Esophagus (tissue), 2 donors: ENCODE results near the gene LY86. TPM values are rescaled to one million over a fixed set of nuclear protein-coding genes. Genes with fewer than 3 reads are reported as not detected.

ENCODE experiments used
- H3K27ac ChIP-seq, 2 donors: one replicate each; pipeline ENCODE4 v1.5.1; 2013; ENCODE audit warnings: low read depth in 2 of 2, mild to moderate bottlenecking in 2 of 2, inconsistent platforms in 1 of 2, low read length in 1 of 2, moderate library complexity in 1 of 2
- H3K27me3 ChIP-seq, 2 donors: one replicate each; pipeline ENCODE4 v1.6.1; 2013; ENCODE audit warnings: low read length in 2 of 2, control low read depth in 1 of 2, mild to moderate bottlenecking in 1 of 2; ENCODE audit not compliant: insufficient read depth in 2 of 2, control insufficient read depth in 1 of 2
- H3K36me3 ChIP-seq, 2 donors: one replicate each; pipeline ENCODE4 v1.6.1; 2013; ENCODE audit warnings: low read length in 1 of 2; ENCODE audit not compliant: control insufficient read depth in 2 of 2, insufficient read depth in 2 of 2
- H3K4me1 ChIP-seq, 2 donors: one replicate each; pipeline ENCODE4 v1.6.1; 2013; ENCODE audit warnings: low read length in 1 of 2; ENCODE audit not compliant: control insufficient read depth in 2 of 2, insufficient read depth in 2 of 2
- H3K4me3 ChIP-seq, 2 donors: one replicate each; pipeline ENCODE4 v1.5.1; 2013; ENCODE audit warnings: low read length in 2 of 2, mild to moderate bottlenecking in 2 of 2, low read depth in 1 of 2, moderate library complexity in 1 of 2
- H3K9me3 ChIP-seq, 2 donors: one replicate each; pipeline ENCODE4 v1.6.1; 2013; ENCODE audit warnings: mild to moderate bottlenecking in 2 of 2, low read depth in 1 of 2, low read length in 1 of 2, moderate library complexity in 1 of 2; ENCODE audit not compliant: control insufficient read depth in 2 of 2, insufficient read depth in 1 of 2
- WGBS, 2 donors: extraction: QIAGEN DNeasy Blood & Tissue Kit; methylation state at CpG; one replicate each; pipeline ENCODE4 v1.1.7; 2013; 5-methylcytosine and 5-hydroxymethylcytosine counted together
- polyA plus RNA-seq, 2 donors: library from polyadenylated mRNA; stranded (reverse); fragments of 200-250 nt; gene quantifications; one replicate each; pipeline ENCODE4 v1.2.3, GENCODE V29; 2013
- donor health status: healthy with polysubstance abuse.
- donor health status: Bipolar disorder and iron deficiency.

The LY86 gene
- polyA plus RNA-seq, 2 donors = 0.51 to 0.55 TPM

DNA sequence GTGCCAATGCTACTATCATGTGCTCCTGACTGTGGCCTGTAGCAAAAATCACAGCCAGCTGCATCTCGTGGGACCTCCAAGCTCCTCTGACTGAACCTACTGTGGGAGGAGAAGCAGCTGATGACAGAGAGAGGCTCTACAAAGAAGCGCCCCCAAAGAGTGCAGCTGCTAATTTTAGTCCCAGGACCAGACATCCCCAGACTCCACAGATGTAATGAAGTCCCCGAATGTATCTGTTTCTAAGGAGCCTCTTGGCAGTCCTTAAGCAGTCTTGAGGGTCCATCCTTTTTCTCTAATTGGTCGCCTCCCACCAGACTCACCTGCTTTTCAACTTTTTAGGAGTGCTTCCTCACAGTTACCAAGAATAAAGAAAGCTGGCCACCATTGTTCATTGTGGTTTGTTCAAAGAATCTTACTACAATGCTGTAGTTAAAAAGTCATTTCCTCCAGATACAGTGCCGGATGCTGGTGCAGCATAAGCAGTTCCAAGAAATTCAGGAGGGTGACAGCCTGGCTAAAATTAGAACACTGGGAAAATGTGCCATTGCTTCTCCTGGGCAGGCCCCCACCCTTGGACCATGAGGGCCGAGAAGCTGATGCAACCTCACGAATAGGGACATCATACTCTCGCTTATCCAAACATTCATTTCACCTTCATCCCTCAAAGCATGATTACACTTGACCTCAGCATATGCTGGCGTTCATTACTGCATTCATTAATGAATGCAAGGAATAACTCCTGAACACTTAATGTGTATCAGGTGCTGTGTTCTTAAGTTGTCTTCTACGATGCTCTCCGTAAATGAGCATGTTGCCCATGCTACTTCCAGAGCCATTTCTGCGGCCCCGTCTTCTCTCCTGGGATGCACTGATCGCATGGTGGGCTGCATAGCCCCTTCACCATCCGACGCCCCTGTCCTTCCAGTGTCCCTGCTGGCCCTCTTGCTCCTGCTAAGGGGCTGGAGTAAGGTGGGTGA lies 66.4 kb downstream of the LY86 start:
- H3K4me1 ChIP-seq = no peaks in the 10 kb centered on the region
- H3K36me3 ChIP-seq = no peaks in the 10 kb centered on the region
- WGBS, 2 donors = 73 to 77% methylated on average over 16 of the region's 16 CpGs
- no peaks in the 10 kb centered on the region for H3K9me3 ChIP-seq
- no peak overlapping the region for H3K4me3 ChIP-seq
- peak overlapping the region in 1 of 2 donors; percentile 19 for H3K27ac ChIP-seq
- H3K27me3 ChIP-seq = no peaks in the 10 kb centered on the region

DNA sequence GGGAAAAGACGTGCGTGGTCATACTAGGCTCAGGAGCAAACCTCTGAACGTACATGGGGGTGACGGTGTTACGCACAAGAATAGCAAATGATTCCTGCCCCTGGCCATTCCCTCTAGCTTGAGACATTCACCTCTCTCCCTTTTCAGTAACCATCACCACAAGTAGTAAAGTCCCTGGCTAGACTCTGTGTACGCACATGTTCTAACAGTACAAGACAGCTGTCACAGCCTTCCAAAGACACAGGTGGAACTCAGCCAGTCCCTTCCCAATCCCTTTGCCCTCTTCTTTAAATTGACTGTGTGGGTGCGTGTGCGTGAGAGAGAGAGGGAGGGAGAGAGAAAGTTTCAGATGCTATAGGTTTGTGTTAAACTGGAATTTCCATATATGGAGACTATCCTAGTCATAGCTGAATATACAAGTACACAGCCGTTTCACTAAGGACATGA lies 67.3 kb downstream of the LY86 start:
- no peaks in the 10 kb centered on the region for H3K4me1 ChIP-seq
- H3K36me3 ChIP-seq = no peaks in the 10 kb centered on the region
- 82 to 84% methylated on average over 9 of the region's 9 CpGs for WGBS, 2 donors
- H3K27me3 ChIP-seq = no peaks in the 10 kb centered on the region
- no peaks in the 10 kb centered on the region for H3K9me3 ChIP-seq
- no peak overlapping the region for H3K4me3 ChIP-seq
- H3K27ac ChIP-seq = no peak overlapping the region

DNA sequence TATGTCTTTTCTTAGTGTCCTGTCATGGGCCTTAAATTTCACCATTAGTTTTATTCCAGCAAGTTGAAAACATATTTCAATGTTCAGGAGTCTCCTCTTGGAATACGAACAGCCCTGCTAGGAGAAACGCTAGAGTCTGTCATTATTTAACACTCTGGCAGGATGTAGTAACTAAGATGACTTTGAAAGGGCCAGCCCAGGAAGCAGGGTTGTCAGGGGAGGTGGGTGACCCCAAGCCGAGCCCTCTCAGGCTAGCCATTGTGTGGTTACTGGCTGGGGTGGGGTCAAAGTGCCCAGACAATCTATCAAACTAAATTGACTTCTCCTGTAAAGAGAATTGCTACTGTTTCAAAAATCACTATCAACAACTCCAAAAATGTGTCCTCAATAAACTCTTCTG lies 67.8 kb downstream of the LY86 start:
- Histone ChIP-seq H3K27ac (no peak overlapping the region), H3K36me3 (no peaks in the 10 kb centered on the region)
- 55 to 56% methylated on average over 3 of the region's 3 CpGs for WGBS, 2 donors

DNA sequence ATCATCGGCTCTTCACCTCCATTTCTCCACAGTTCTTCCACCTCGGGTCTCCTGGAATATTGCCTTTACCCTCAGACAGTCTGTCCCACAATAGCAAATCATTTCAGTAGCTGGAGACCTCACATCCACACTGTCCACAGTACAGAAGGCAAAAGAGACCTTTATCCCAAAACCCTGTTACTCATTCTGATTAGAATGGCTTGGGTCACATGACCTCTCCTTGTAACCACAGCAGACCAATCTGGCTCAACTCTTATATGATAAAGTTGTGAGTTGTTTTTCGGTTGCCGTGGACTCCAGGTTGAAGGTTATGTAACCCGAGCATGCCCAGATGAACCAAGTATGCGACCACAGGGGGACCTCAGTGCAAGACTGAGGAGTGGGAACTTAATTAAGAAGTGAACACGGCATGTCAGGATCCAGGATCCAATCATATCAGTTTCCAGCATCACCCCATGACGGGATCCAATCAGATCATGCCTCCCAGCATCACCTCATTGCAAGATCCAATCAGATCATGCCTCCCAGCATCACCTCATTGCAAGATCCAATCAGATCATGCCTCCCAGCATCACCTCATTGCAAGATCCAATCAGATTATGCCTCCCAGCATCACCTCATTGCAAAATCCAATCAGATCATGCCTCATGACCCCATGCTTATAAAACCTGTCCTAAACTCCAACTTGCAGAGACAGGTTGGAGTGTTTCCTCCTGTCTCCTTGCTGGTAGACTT lies 68.7 kb downstream of the LY86 start:
- WGBS, 2 donors = 91 to 92% methylated on average over 8 of the region's 8 CpGs
- Histone ChIP-seq H3K4me3 (no peak overlapping the region), H3K27me3 (no peaks in the 10 kb centered on the region), H3K9me3 (no peaks in the 10 kb centered on the region), H3K4me1 (peaks cover 0 to 4% of the 10 kb centered on the region in 2 donors), H3K27ac (no peak overlapping the region), H3K36me3 (no peaks in the 10 kb centered on the region)

More for the DNA sequence above, 67.8 kb downstream of the LY86 start:
- no peaks in the 10 kb centered on the region for H3K27me3 ChIP-seq
- H3K9me3 ChIP-seq = no peaks in the 10 kb centered on the region
- H3K4me1 ChIP-seq = no peaks in the 10 kb centered on the region
- no peak overlapping the region for H3K4me3 ChIP-seq

DNA sequence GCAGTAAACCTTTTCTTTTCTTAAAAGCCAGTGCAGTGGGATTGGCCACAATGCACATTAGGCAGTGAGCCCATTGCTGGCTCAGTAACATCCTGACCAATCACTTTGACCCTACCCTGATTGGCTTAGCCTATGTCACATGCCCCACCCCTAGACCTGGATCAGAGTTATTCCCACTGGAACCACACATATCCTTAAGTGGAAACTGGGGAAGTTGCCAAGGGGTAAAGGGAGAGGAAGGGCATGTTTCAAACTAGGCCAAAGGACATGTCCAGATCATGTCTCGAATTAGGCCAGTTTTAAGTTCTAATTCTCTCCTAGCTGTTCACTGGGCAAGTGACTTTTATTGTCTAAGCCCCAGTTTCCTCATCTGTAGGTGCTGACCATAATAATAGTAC lies 69.3 kb downstream of the LY86 start:
- Histone ChIP-seq H3K27me3 (no peaks in the 10 kb centered on the region), H3K27ac (no peak overlapping the region), H3K4me1 (peaks cover 0 to 4% of the 10 kb centered on the region in 2 donors), H3K36me3 (no peaks in the 10 kb centered on the region), H3K9me3 (no peaks in the 10 kb centered on the region), H3K4me3 (no peak overlapping the region)
- 85 to 91% methylated on average over 1 of the region's 1 CpG for WGBS, 2 donors

DNA sequence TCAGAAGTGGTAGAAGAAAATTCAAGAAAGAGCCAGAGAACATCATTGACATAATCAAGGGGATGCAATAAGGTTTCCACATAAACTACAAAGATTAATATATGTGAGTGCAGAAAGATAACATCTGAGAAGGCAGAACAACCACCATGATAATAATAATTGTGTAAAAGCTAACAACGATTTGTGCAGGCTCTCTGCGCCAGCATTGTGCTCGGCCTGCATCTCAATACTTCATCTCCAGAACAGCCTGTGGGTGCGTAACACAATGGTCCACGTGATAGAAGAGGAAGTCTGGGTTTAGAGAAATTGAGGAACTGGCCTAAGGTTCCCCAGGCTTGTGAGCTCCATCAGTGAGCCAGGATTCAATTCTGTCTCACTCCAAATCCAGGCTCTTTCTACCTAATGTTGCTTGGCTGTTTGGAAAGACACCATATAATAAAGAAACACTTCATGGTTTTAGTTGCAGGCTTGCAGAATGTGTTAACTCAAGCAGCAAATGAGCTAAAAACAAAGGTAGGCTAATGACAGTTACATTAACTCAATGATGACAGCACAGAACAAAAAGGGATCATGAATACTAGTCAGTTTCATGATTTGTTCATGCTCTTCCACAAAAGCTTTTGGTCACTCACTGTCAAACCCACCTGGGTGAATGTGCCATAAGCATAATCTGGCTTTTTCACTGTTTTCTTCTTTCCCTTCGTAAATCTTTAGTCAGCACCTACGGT lies 71.2 kb downstream of the LY86 start:
- no peak overlapping the region for H3K27ac ChIP-seq
- H3K9me3 ChIP-seq = no peaks in the 10 kb centered on the region
- WGBS, 2 donors = 72 to 73% methylated on average over 7 of the region's 7 CpGs
- H3K36me3 ChIP-seq = no peaks in the 10 kb centered on the region
- no peaks in the 10 kb centered on the region for H3K27me3 ChIP-seq
- peaks cover 0 to 4% of the 10 kb centered on the region in 2 donors for H3K4me1 ChIP-seq
- H3K4me3 ChIP-seq = no peak overlapping the region

DNA sequence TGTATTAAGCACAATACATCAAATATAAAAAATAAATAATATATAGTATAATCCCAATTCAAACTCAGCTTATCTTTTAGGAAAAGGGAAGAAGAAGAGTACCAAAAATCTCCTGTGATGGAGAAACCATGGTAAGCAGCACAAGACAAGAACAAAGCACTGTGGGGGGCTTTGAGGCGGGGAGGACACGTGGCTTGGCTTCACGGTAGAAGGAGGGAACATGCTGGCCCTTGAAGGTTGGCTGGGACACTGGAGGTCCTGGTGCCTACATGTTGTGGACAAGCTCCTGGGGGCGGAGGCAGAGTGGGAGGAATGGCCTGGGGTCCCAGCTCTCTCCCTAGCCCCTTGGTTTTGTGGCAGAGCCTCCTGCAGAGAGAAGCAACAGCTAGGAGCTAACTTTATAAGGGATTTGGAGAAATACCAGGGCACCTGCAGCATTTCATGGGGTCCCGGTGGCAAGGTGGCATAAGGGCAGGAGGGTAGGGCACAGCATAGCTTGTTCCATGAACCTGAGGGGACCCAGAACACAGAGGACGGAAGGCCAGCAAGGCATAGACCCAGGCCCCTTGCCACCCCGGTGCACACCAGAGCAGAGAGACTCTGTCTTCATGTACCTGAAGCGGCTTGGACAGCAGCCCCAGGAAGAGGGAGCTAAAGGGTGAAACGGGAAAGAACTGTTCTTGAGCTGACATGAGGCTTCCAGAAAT lies 72.0 kb downstream of the LY86 start:
- Histone ChIP-seq H3K36me3 (no peaks in the 10 kb centered on the region), H3K4me3 (no peak overlapping the region), H3K27me3 (no peaks in the 10 kb centered on the region), H3K9me3 (no peaks in the 10 kb centered on the region), H3K4me1 (peaks cover 0 to 4% of the 10 kb centered on the region in 2 donors), H3K27ac (no peak overlapping the region)
- 84 to 87% methylated on average over 9 of the region's 9 CpGs for WGBS, 2 donors

DNA sequence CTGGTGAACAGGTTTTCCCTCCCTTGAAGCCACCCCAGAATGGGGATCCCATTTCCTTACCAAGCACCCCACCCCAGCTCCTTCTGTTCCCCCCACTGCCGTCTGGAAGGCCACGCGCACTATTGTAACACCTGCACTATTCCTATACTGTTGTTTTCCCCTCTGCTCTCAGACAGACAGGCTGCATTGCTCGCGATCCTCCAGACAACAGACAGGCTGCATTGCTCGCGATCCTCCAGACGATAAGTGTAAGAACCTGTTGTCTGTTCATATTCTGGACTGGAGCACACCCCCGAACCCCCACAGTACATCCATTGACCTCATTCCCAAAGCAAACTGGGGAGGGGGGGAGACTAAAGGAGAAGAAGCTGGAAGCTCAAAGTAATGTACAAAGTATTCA lies 72.7 kb downstream of the LY86 start:
- no peaks in the 10 kb centered on the region for H3K36me3 ChIP-seq
- H3K27ac ChIP-seq = no peak overlapping the region
- WGBS, 2 donors = 86% methylated on average over 9 of the region's 9 CpGs
- no peaks in the 10 kb centered on the region for H3K9me3 ChIP-seq
- no peaks in the 10 kb centered on the region for H3K27me3 ChIP-seq
- peaks cover 0 to 4% of the 10 kb centered on the region in 2 donors for H3K4me1 ChIP-seq
- H3K4me3 ChIP-seq = no peak overlapping the region

DNA sequence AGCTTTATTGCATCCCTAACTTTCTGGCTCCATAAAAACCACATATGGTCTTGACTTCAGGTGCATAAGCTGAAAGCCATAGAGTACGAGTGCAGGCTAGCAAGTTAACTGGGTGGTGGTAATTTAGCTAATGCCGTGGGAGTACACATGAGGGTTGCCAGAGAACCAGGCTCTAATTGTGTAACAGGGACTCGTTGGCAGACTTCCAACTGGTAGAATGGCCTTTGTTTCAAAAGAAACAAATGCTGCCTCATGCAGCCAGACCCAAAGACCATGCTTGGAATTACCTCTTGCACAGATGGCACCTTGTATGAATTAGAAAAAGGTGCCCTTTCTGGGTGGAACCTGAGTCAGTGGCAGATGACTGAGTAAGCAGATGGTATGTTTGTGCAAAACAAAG lies 73.2 kb downstream of the LY86 start:
- H3K27me3 ChIP-seq = no peaks in the 10 kb centered on the region
- H3K27ac ChIP-seq = no peak overlapping the region
- WGBS, 2 donors = 14% methylated on average over 3 of the region's 3 CpGs
- no peaks in the 10 kb centered on the region for H3K36me3 ChIP-seq
- H3K9me3 ChIP-seq = no peaks in the 10 kb centered on the region
- H3K4me3 ChIP-seq = no peak overlapping the region
- peaks cover 0 to 4% of the 10 kb centered on the region in 2 donors for H3K4me1 ChIP-seq
